GM23338 (cell line): ENCODE measurements around the gene SDR42E1. TPM values are rescaled to one million over a fixed set of nuclear protein-coding genes. Genes with fewer than 3 reads are reported as not detected.

Experiments
- ATAC-seq: fragments of 200-7000 bp; cut with Tn5 transposase; 3 replicates; pipeline ENCODE4 v1.9.1; 2020
- DNase-seq: peaks from one replicate; pipeline ENCODE4 v3.0.0-alpha.2; 2015; ENCODE audit warnings: low spot score
- H2AFZ ChIP-seq: fragments of 200-600 bp; sonication (generic); 2 replicates; pipeline ENCODE4 v1.8.0; 2016; ENCODE audit warnings: antibody characterized with exemption, mild to moderate bottlenecking, moderate library complexity
- H3F3A ChIP-seq: fragments of 200-600 bp; sonication (generic); replicated peaks from 2 replicates; pipeline ENCODE4 v1.8.0; 2017; ENCODE audit warnings: antibody characterized with exemption, mixed run types, low read depth
- H3K27ac ChIP-seq: fragments of 200-600 bp; sonication (generic); 2 replicates; pipeline ENCODE4 v1.6.1; 2016; ENCODE audit warnings: low read depth
- H3K27me3 ChIP-seq: fragments of 200-600 bp; sonication (generic); 2 replicates; pipeline ENCODE4 v1.8.0; 2016; ENCODE audit warnings: mild to moderate bottlenecking, mixed run types, moderate library complexity; ENCODE audit not compliant: insufficient read depth
- H3K36me3 ChIP-seq: fragments of 200-600 bp; sonication (generic); 2 replicates; pipeline ENCODE4 v1.8.0; 2016; ENCODE audit warnings: mild to moderate bottlenecking; ENCODE audit not compliant: insufficient read depth
- H3K4me1 ChIP-seq: fragments of 200-600 bp; sonication (generic); 2 replicates; pipeline ENCODE4 v1.8.0; 2016; ENCODE audit warnings: mild to moderate bottlenecking, moderate library complexity; ENCODE audit not compliant: insufficient read depth
- H3K4me2 ChIP-seq: fragments of 200-600 bp; sonication (generic); 2 replicates; pipeline ENCODE4 v1.7.1; 2017; ENCODE audit warnings: mixed run types
- H3K4me3 ChIP-seq: fragments of 200-600 bp; sonication (generic); 2 replicates; pipeline ENCODE4 v1.6.1; 2016; ENCODE audit warnings: mixed run types
- H3K79me2 ChIP-seq: fragments of 200-600 bp; sonication (generic); replicated peaks from 2 replicates; pipeline ENCODE4 v1.8.0; 2017; ENCODE audit warnings: mild to moderate bottlenecking; ENCODE audit not compliant: insufficient read depth
- H3K9me2 ChIP-seq: fragments of 200-600 bp; sonication (generic); 2 replicates; pipeline ENCODE4 v1.8.0; 2017; ENCODE audit not compliant: insufficient read depth
- H4K20me1 ChIP-seq: fragments of 200-600 bp; sonication (generic); replicated peaks from 2 replicates; pipeline ENCODE4 v1.8.0; 2017; ENCODE audit warnings: mild to moderate bottlenecking; ENCODE audit not compliant: insufficient read depth
- H3K27ac Mint-ChIP-seq: 2 replicates; pipeline ENCODE4 v1.8.0; 2020; ENCODE audit warnings: inconsistent platforms, mild to moderate bottlenecking, moderate library complexity, mixed read lengths
- H3K27me3 Mint-ChIP-seq: 3 replicates; pipeline ENCODE4 v1.8.0; 2022; ENCODE audit warnings: low read depth, mild to moderate bottlenecking, moderate library complexity, mixed read lengths, inconsistent platforms; ENCODE audit not compliant: insufficient read depth, poor library complexity
- H3K36me3 Mint-ChIP-seq: 3 replicates; pipeline ENCODE4 v1.8.0; 2021; ENCODE audit warnings: low read depth, mild to moderate bottlenecking, inconsistent platforms, moderate library complexity, mixed read lengths
- H3K4me1 Mint-ChIP-seq: 3 replicates; pipeline ENCODE4 v1.8.0; 2020; ENCODE audit warnings: mild to moderate bottlenecking, inconsistent platforms, mixed read lengths
- H3K4me3 Mint-ChIP-seq: 3 replicates; pipeline ENCODE4 v1.8.0; 2021; ENCODE audit warnings: moderate library complexity, mild to moderate bottlenecking, inconsistent platforms, mixed read lengths
- H3K9me3 Mint-ChIP-seq: 3 replicates; pipeline ENCODE4 v1.8.0; 2020; ENCODE audit warnings: moderate library complexity, mild to moderate bottlenecking, inconsistent platforms, mixed read lengths
- CREB1 ChIP-seq: fragments of 250-450 bp; sonication (Bioruptor Pico); IDR thresholded peaks from 2 replicates; pipeline ENCODE4 v1.5.0; 2020; ENCODE audit warnings: low read depth, mild to moderate bottlenecking, moderate library complexity
- CTCF ChIP-seq, 2 experiments: fragments of 200-600 bp in 1 of 2; sonication (generic) in 1 of 2; conservative IDR thresholded peaks; 2 replicates each; pipeline versions ENCODE4 v1.5.1 to v1.6.1; 2016 to 2017; ENCODE audit warnings: antibody characterized with exemption in 2 of 2, low read depth in 2 of 2, mild to moderate bottlenecking in 2 of 2, moderate library complexity in 1 of 2
- ETS1 ChIP-seq: IDR thresholded peaks from 2 replicates; pipeline ENCODE4 v1.6.1; 2016; ENCODE audit warnings: antibody characterized with exemption
- EZH2 ChIP-seq: fragments of 200-600 bp; sonication (generic); IDR thresholded peaks from one replicate; pipeline ENCODE4 v1.8.0; 2017; ENCODE audit warnings: antibody characterized with exemption, mild to moderate bottlenecking, low read depth; ENCODE audit not compliant: unreplicated experiment
- EZH2phosphoT487 ChIP-seq: fragments of 200-600 bp; sonication (generic); IDR thresholded peaks from one replicate; pipeline ENCODE4 v1.8.1; 2018; ENCODE audit warnings: antibody characterized with exemption; ENCODE audit not compliant: unreplicated experiment
- JUNB ChIP-seq: IDR thresholded peaks from one replicate; pipeline ENCODE4 v1.6.1; 2016; ENCODE audit warnings: antibody characterized with exemption; ENCODE audit not compliant: unreplicated experiment
- NANOG ChIP-seq: IDR thresholded peaks from 2 replicates; pipeline ENCODE4 v1.6.1; 2016; ENCODE audit warnings: antibody characterized with exemption, borderline replicate concordance
- POLR2AphosphoS5 ChIP-seq: IDR thresholded peaks from 2 replicates; pipeline ENCODE4 v1.6.1; 2016; ENCODE audit warnings: antibody characterized with exemption, low read depth
- REST ChIP-seq: IDR thresholded peaks from one replicate; pipeline ENCODE4 v1.6.1; 2018; ENCODE audit warnings: antibody characterized with exemption; ENCODE audit not compliant: unreplicated experiment
- STAT1 ChIP-seq: IDR thresholded peaks from one replicate; pipeline ENCODE4 v1.6.1; 2016; ENCODE audit warnings: antibody characterized with exemption; ENCODE audit not compliant: unreplicated experiment
- ZNF114 ChIP-seq: fragments of 250-450 bp; sonication (Bioruptor Pico); IDR thresholded peaks from 2 replicates; pipeline ENCODE4 v1.5.0; 2020; ENCODE audit warnings: mild to moderate bottlenecking, moderate library complexity
- ZNF331 ChIP-seq: fragments of 250-450 bp; sonication (Bioruptor Pico); IDR thresholded peaks from 2 replicates; pipeline ENCODE4 v1.5.0; 2020; ENCODE audit warnings: low read depth, mild to moderate bottlenecking, moderate library complexity
- ZNF462 ChIP-seq: fragments of 250-450 bp; sonication (Bioruptor Pico); IDR thresholded peaks from 2 replicates; pipeline ENCODE4 v1.5.0; 2020; ENCODE audit warnings: mild to moderate bottlenecking, moderate library complexity
- polyA plus RNA-seq: library from polyadenylated mRNA; unstranded; fragments of >200 nt; fragmentation: Nextera tagmentation; extraction: Ambion mirVana; gene quantifications from 2 replicates; pipeline ENCODE4 v1.2.1, GENCODE V29; 2016
- total RNA-seq: library from RNA; depleted of rRNA; stranded (reverse); fragments of >200 nt; shearing (Covaris generic); gene quantifications from 2 replicates; pipeline ENCODE4 v1.2.3, GENCODE V29; 2014

SDR42E1 gene
- total and polyA plus RNA-seq, 2 experiments from 2014 or later: 0.03 TPM; not detected in 1

GRCh38 chr16:82033006-82033405 lies 21.7 kb upstream of the SDR42E1 start:
- ATAC-seq: no peak
- TF ChIP-seq ZNF114 (CRISPR knock-in tag) (no peak), EZH2 (no peak), JUNB (no peak), CREB1 (CRISPR knock-in tag) (no peak), ZNF331 (CRISPR knock-in tag) (no peak), REST (no peak), EZH2phosphoT487 (no peak), CTCF (conservative IDR thresholded peaks at IDR 0.05; ENCODE audit: low read depth in 2 of 2) (no peak), ZNF462 (no peak), ETS1 (no peak), POLR2AphosphoS5 (no peak), NANOG (no peak), STAT1 (no peak)

More at GRCh38 chr16:82033006-82033405, 21.7 kb upstream of the SDR42E1 start:
- Histone ChIP-seq H4K20me1 (no peaks in the 10 kb centered on the region), H3K4me2 (no peak overlapping the region), H3K79me2 (no peaks in the 10 kb centered on the region), H3K4me3 (no peak overlapping the region), H3K27me3 (no peaks in the 10 kb centered on the region), H3K27ac (no peak overlapping the region), H3K4me1 (no peaks in the 10 kb centered on the region), H3K9me2 (no peaks in the 10 kb centered on the region), H2AFZ (no peak overlapping the region), H3F3A (no peaks in the 10 kb centered on the region), H3K36me3 (no peaks in the 10 kb centered on the region)
- H3K9me3 Mint-ChIP-seq: no peaks in the 10 kb centered on the region
- no peaks in the 10 kb centered on the region for H3K36me3 Mint-ChIP-seq
- DNase-seq: no peak
- no peak overlapping the region for H3K4me3 Mint-ChIP-seq
- no peak overlapping the region for H3K27ac Mint-ChIP-seq
- H3K27me3 Mint-ChIP-seq: no peaks in the 10 kb centered on the region
- no peaks in the 10 kb centered on the region for H3K4me1 Mint-ChIP-seq
